GM18951 (cell line): ENCODE results near the gene IKZF1.

Experiments
- POLR2A ChIP-seq: IDR thresholded peaks from 4 replicates; pipeline ENCODE4 v1.6.1; 2011; ENCODE audit warnings: mild to moderate bottlenecking; ENCODE audit not compliant: insufficient read length, insufficient read depth; ENCODE audit errors: extremely low read depth
- in situ Hi-C: fragments of 300-500 bp; cut with MboI; formaldehyde crosslinking; loops from one replicate; pipeline ENCODE4 v1.12.0; 2022; ENCODE audit warnings: low sequenced_read_pairs, mixed read lengths, inconsistent platforms; ENCODE audit not compliant: unreplicated experiment

Gene IKZF1

DNA sequence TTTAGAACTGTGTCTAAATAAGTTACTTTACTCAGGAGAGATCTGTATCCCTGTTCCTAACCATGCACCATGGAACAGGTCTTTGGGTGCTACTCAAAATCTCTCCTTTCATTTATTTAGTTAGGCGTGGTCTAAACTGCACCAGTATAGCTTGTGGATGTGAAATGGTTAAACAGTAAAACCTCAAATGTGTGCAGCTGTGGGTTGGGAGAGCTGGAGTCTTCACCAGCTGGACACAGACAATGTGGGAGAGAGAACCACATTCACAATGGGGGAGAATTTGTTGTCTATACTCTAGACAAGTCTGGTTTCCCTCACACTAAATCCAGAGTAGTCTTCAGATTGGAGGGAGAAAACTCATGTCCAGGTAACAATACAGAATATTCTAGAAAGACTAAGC, 31.2 kb upstream of the IKZF1 start:
- in situ Hi-C loops = no loop called here
- no peak for TF ChIP-seq POLR2A

DNA sequence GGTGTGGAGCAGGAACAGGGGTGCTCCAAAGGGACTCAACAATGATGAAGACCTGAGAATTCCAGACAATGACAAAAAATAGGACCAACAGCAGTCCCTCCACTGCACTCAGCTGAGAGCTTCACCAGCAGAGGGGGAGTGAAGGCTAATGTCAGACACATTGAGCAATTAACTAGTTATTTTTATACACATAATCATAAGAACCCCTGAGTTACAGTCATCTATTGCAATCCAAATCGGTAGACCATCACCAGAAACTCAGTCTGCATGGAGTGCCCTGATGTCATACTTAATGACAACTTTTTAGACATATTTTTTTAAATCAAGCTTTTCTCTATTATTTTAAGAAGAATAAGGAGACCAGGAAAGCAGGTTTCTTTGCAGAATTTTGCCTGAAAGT, 30.6 kb upstream of the IKZF1 start:
- no peak for TF ChIP-seq POLR2A
- in situ Hi-C loops = no loop called here

DNA sequence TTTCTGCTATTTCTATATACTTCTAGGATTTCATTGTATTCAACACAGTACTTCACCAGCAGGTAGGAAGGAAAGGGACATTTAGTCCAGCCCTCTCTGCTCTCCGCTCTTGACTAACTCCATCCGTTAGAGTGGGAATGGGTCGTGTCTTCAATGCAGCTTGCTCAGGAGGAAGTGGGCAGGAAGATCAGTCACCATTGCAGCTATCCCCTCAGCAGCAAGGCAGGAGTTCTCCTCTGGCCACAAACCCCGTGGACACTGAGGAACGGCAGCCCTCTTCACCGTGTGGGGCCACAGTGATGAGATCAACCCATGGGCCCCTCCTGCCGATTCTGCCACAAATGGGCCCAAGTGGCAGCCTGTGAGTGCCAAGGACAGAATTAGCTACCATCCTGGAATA, 30.2 kb upstream of the IKZF1 start:
- TF ChIP-seq POLR2A = no peak
- in situ Hi-C loops = no loop called here

DNA sequence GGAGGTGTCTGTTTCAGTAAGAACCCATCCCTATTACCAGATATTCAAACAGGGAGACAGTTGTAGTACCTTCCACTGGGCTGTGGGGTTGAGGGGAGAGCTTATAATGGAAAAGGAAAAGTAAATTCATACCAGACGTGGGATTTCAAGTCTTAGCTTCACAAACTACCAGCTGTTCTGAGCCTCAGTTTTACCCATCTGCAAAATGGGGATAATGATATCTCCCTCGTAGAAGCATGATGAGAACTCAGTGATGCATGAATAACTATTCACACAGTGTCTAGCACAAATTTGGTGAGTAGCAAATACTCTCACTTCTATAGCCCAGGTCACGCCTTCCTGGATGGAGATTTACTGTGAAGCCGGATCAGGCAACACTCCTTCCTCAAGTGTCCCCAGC, 29.1 kb upstream of the IKZF1 start:
- in situ Hi-C loops = no loop called here
- TF ChIP-seq POLR2A = no peak

DNA sequence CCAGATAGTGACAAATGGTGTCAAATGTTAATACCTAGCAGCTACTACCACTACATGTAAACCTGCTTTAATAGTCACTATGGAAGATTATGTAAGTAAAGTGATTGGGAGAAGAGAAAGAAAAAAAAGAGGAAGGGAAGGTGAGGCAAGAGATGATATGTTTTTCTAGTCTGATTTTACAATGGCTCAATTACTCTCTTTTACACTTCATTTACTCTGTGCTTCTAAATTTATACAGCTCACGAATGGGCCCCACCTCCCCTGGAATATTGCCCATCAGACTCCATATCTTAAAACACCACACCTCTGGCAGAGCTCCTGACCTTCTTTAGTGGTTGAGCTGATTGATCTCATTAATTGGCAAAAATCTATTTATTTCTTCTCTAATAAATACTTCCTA, 28.0 kb upstream of the IKZF1 start:
- in situ Hi-C loops = no loop called here
- TF ChIP-seq POLR2A = no peak

DNA sequence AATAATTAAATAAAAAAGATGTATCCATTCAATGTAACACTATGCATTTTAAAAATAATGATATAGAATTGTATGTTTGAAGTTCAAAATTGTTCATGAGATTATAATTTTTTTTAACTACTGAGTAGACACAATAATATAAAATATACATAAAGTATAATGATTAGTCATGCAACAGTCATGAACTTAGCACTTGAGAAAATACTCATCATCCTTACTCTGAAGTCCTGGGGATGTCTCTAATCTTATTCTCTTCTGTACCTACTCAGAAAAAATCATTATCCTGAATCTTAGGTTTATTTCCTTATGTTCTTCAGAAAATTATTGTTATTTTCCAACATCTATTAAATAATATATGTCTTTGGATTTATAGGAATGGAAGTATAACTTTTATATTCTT, 26.4 kb upstream of the IKZF1 start:
- in situ Hi-C loops = no loop called here

DNA sequence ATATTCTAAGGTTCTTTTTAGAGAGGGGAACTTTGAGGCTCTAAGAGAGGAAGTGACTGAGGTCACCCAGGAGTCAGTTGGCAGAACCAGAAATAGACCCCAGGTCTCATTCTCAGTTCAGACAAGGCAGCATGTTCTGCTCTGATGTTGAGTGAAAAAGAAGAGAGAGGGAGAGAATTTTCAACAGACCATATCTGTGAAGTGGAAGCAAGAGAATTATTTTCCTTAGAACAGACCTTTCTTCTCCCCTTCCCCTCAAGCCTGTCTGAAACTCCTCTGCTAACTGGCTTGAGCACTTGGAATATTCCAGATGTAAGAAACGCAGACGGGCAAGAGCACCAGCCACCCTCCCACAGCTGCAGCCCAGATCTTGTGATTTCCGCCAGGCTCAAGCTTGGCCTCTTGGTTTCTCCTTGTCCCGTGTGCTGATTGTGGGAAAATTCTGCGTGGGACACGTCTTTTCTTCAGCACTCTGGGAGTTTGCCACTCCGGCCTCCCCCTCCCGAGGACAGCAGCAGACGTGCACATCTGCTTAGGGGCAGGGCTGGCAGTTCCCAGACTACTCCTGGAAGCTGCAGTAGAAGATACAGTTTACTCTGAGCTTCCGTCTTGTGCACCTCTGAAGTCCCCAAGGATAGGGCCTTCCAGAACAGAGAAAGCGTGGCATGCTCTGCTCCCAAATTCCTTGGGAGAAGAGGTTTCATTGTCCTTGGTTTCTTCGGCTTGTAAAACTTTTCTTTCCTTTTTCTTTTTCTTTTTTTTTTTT, 22.7 kb upstream of the IKZF1 start:
- in situ Hi-C loops = no loop called here
- TF ChIP-seq POLR2A = peak; percentile 43

More for the DNA sequence above, 26.4 kb upstream of the IKZF1 start:
- TF ChIP-seq POLR2A = no peak

DNA sequence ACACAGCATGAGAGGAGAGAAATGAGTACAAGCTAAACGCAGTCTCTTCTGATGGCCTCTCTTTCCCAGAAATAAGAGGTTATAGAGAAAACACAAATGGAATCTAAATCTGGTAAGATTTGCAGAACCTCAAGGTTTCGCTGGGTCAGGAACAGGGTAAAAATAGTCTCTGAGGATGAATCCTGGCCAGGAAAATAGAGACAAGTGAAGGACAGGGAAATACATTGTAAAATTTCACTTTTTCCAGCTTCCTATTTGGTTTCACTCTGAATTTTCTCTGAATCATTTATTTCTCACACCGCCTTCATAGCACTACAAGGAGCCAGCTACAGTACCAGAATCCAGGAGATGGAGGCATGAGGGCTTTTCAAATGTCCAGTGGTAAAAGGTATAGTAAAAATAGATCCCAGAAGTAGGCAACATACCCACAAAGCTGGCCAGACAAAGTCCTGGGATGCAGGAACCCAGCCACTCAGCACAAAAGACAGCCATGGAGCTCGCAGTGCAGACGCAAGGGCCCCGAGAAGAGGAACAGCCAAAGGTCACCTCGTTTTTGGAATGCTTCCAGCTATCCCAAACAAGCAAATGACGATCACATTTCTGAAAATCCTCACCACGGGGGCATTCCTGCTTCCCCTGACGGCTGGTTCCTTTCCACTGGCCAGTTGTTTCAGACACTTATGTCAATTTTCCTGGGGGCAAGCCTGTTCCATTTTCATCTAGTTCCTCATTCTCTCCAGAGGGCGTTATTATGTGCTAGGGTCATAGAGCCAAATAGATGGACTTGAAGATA, 21.5 kb upstream of the IKZF1 start:
- in situ Hi-C loops = no loop called here
- no peak for TF ChIP-seq POLR2A

DNA sequence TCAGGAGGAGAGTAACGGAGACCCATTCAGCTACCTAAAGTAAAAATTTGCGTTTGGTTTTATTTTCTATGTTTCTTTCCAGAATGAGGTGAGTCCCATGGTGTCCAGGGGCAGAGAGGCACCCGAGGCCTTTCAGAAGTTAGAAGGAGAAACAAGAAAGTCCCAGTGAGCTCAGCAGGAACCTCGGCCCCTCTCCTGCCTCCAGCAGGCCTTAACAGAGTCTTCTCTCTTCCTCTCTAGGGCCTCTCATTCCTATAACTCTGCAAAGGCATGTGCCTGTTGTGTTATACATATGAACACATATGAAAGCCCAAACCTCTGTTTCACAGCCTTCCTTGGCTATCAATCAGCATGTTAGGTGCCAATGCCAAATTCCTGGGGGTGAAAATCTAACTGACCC, 20.8 kb upstream of the IKZF1 start:
- in situ Hi-C loops = no loop called here
- no peak for TF ChIP-seq POLR2A

DNA sequence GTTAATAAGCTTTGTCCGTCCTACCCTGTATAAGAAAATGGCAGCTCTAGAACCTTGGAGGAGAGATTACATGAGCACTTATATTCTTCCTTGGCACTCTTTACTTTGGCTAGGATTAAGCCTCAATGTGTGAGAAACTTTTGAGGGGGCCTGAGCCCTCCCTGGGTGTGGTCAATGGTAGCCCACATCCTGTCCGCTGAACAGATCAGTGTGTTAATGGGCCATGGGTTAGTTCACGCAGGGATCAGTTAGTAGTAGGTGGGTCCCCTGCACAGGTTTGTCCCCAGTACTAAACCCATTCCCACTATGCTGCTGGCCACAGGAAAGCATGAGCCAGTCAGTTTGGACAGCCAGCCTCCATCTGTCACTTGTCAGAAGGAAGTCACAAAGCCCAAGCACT, 20.2 kb upstream of the IKZF1 start:
- in situ Hi-C loops = no loop called here
- TF ChIP-seq POLR2A = no peak

DNA sequence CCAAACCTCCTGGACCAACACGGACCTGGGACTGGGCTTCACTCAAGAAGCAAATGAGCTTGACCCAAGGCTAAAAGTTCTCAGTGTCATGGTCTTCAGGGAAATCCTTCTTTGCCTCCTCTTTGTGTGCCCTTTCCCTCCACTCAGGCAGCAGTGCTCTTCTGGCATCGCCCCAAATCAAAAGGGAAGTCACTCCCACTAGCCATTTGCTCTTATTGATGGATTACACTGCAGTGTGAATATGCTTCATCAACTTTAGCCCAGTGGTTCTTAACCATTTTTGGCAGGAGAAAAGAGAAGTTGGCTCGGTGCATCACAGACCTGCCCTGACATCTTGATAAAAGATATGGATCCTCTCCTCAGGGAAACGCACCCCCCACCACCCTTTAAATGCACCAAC, 19.2 kb upstream of the IKZF1 start:
- in situ Hi-C loops = no loop called here
- no peak for TF ChIP-seq POLR2A

DNA sequence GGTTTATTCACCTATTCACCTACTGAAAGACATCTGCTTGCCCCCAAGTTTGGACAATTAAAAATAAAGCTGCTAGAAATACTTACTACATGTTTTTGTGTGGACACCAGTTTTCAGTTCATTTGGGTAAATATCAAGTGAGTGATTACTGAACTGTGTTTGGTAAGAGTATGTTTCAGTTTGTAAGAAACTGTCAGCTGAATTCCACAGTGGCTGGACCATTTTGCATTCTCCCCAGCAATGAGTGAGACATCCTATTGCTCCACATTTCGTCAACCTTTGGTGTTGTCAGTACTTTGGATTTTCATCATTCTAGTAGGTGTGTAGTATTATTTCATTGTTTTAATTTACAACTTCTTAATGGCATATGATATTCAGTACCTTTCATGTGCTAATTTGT, 17.4 kb upstream of the IKZF1 start:
- TF ChIP-seq POLR2A = no peak
- in situ Hi-C loops = no loop called here

DNA sequence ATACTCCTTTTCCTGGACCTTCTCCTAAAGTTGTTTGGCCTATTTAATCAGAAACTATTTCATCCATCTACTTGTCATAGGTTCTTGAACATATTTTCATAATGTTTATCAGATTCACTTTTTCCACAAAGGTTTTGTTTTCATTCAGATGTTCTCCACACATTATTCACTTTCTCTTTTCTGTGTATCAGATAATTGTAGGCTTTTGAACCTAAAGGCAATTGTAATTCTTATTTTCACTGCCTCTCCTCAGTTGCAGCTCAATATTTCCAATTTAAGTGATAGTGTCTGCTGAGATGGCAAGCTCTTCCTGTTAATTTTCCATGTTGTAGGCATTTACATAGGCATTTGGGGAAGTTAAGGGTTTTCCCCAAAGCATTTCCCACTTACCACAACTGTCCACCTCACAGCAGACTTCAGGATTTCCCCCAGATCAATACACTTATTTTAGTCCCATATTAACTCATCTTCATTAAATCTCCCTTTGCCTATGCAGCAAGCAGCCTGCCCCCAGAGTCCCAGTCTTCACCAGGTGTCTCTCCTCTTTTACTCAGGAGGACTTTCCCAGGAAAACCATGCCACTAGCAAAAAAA, 12.3 kb upstream of the IKZF1 start:
- TF ChIP-seq POLR2A = no peak
- in situ Hi-C loops = no loop called here

DNA sequence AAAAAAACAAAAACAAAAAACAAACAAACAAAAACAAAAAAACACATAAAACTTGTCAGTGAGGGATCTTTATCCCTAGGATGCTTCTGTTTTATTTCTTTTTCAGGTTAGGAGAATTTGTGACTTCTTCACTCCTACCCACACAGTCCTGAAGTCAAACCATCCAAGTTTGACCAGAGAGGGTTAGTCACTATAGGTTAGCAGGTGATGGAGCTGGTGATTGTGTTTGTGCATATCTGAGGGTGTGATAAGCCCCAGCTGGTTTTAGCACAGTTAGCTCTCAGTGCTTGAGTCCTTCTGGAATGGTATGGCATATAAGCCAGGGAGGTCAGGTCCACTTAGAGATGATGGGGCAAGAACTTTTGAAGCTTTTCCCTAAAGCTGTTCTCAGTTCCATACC, 11.8 kb upstream of the IKZF1 start:
- in situ Hi-C loops = no loop called here
- no peak for TF ChIP-seq POLR2A

DNA sequence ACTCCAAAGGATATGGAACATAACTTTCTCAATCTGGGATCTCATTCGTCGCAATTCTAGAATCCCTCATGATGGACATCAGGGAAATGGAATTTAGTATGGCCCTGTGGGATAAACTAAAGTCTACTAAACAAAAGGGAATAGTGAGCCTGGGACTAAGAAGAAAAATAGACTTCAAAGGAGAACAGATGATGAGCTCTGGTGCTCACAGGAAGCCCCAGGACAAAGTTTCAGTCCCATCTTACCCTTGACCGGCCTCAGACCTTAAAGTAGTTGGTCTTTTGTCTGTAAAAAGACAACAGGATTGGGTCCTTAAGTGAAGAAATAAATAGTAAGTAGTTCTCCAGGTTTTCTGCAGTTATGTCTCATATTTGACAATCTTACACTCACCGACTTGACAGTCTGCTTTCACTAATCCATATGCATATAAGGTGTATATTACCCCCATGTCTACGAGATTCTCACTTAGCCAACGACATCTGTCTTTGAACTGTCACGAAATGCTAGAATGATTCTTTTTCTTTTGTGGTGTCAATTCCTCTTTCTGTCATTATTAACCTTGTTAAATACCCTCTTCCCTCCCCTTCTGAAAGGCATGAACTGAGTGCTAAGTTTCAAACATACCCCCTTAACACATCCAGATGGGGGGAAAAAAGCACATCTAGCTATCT, 10.9 kb upstream of the IKZF1 start:
- no peak for TF ChIP-seq POLR2A
- in situ Hi-C loops = no loop called here
